RWPE1 (cell line): ENCODE measurements around the gene SHISA4.

ENCODE experiments used
- CTCF ChIA-PET: fragments of 350-600 bp; sonication (Branson Sonifier 250); formaldehyde crosslinking; extraction: SDS; loops from one replicate; lab custom pipeline; 2021; lab: Yijun Ruan, JAX
- POLR2A ChIA-PET: fragments of 400-600 bp; formaldehyde crosslinking; extraction: SDS; loops from one replicate; lab custom pipeline; 2020; ENCODE audit warnings: antibody characterized with exemption; ENCODE audit not compliant: low non-redundant PET; lab: Yijun Ruan, JAX
- DNase-seq: peaks from one replicate; pipeline ENCODE4 v3.0.0; 2012; ENCODE audit warnings: low spot score
- H3K27ac ChIP-seq: fragments of 450-650 bp; 2 replicates; pipeline ENCODE4 v1.5.1; 2017
- CTCF ChIP-seq: fragments of 450-650 bp; conservative IDR thresholded peaks from 2 replicates; pipeline ENCODE4 v1.5.1; 2017; ENCODE audit warnings: low read depth, mild to moderate bottlenecking

The SHISA4 gene

GRCh38 chr1:201916649-201917249 is 28.1 kb downstream of the SHISA4 start:
- H3K27ac ChIP-seq = peak overlapping the region; percentile 4; the same call in 1 of the 2 replicates
- CTCF ChIA-PET = interaction anchor here (0.6 to 1.7 kb wide), 5 partner anchors 21 to 1079 kb away, joined by 3 to 9 read pairs (median 3); no protein-coding TSS in a partner anchor
- DNase-seq = peak; percentile 64
- POLR2A ChIA-PET = no interaction called here
- TF ChIP-seq CTCF = no peak

- peak; percentile 64 for DNase-seq
- ChIA-PET POLR2A (no interaction called here), CTCF (interaction anchor here (0.5 to 1.7 kb wide), 6 partner anchors 22 to 380 kb away, joined by 3 to 9 read pairs (median 3); no protein-coding TSS in a partner anchor)
- peak overlapping the region; percentile 4; the same call in 1 of the 2 replicates for H3K27ac ChIP-seq
- no peak for TF ChIP-seq CTCF
These were observed 28.8 kb downstream of the SHISA4 start for GRCh38 chr1:201917362-201918033.

- TF ChIP-seq CTCF = no peak
- ChIA-PET POLR2A (no interaction called here), CTCF (interaction anchor here (1.1 to 1.7 kb wide), 2 partner anchors 23 to 381 kb away, joined by 3 to 9 read pairs; no protein-coding TSS in a partner anchor)
- no peak overlapping the region for H3K27ac ChIP-seq
- DNase-seq = no peak
These were observed 29.6 kb downstream of the SHISA4 start for GRCh38 chr1:201918343-201918742.

- CTCF ChIA-PET = no interaction called here
- POLR2A ChIA-PET = no interaction called here
- no peak for DNase-seq
- H3K27ac ChIP-seq = no peak overlapping the region
- TF ChIP-seq CTCF = no peak
These were observed 33.4 kb downstream of the SHISA4 start for GRCh38 chr1:201921952-201922558.

GRCh38 chr1:201925301-201925567 is 36.5 kb downstream of the SHISA4 start:
- ChIA-PET POLR2A (interaction anchor here (0.6 kb wide), 1 partner anchor 11 kb away, joined by 13 read pairs; no protein-coding TSS in a partner anchor), CTCF (interaction anchor here (0.7 to 0.8 kb wide), 3 partner anchors 75 to 894 kb away, joined by 3 to 5 read pairs (median 4); no protein-coding TSS in a partner anchor)
- no peak for DNase-seq
- no peak for TF ChIP-seq CTCF
- H3K27ac ChIP-seq = no peak overlapping the region

GRCh38 chr1:201925981-201926645 is 37.4 kb downstream of the SHISA4 start:
- ChIA-PET POLR2A (no interaction called here), CTCF (interaction anchor here (0.7 to 1.0 kb wide), 2 partner anchors 24 to 30 kb away, joined by 3 read pairs; no protein-coding TSS in a partner anchor)
- H3K27ac ChIP-seq = no peak overlapping the region
- TF ChIP-seq CTCF = no peak
- no peak for DNase-seq
